Glomerular visceral epithelial cell (primary cell): ENCODE data around the gene ARL4A.
A peak's percentile ranks its signal among the peaks of the same experiment; 100 is the strongest.
"Not testable (repeated sequence)": the region's sequence is repeated elsewhere in the genome, so short reads cannot be mapped to it uniquely, and the experiment has no call there.

Experiments used
- DNase-seq: peaks from one replicate; pipeline ENCODE4 v3.0.0-alpha.2; 2016; ENCODE audit errors: extremely low spot score

Gene ARL4A

GRCh38 chr7:12670000-12670729 lies 17.3 kb upstream of the ARL4A start:
- no peak for DNase-seq

DNA sequence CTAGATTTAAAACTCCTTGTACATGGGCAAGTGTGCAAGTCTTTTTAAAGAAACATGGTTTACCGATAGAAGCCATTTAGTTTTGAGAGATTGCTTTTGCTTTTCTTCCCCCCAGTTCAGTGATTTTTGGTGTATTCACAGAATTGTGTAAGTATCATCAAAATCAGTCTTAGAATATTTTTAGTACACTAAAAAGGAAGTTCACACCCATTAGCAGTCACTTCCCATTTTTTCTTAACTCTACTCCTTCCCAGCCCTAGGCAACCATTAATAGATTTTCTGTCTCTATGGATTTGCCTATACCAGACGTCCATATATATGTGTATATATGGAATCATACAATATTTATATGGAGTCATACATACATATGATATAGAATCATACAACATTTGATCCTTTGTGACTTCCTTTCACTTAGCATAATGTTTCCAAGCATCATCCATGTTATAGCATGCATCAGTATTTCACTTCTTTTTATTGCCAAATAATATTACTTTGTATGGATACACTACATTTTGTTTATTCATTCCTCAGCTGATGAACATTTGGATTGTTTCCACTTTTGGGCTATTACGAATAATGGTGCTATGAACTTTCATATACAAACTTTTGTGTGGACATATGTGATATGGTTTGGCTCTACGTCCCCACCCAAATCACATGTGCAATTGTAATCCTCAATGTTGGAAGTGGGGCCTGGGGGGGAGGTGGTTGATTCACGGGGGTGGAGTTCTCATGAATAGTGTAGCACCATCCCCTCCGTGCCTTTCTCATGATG lies 16.5 kb upstream of the ARL4A start:
- no peak for DNase-seq

GRCh38 chr7:12673436-12673835 lies 14.0 kb upstream of the ARL4A start:
- not testable (repeated sequence) for DNase-seq

DNA sequence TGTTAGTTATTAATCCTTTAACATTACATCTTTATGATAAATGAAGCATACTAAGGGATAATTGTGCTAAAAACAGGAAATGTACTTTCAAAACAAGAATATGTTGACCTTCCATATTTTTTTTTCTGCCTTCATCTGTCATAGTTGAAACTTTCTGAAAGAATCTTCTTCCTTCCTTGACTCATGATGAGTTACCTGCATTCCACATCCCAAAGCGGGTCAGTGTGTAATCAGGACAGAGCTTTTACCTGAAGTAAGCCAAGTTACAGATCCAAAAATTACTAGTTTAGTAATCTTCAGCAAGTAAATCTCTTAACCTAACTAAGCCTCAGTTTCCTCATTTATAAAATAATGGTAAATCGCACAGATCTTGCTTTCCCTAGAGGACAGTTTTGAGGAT lies 13.4 kb upstream of the ARL4A start:
- DNase-seq = no peak

DNA sequence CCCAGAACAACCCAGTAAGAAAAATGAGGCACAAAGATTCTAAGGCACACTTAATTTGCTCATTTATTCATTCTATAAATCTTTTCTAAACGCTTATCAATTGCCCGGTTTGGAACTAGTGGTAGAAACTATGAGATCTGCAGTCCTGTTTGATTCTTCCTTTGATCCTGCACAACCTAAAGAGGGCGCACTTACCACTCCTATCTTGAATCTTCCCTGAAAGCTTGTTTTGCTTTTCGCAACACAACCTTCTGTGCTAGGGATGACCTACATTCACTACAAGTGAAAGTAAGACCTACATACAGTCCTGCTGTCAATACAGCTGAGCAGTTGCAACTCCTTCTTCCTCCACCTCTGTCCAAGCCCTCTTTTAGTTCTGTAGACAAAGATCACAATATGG lies 12.6 kb upstream of the ARL4A start:
- DNase-seq = no peak

GRCh38 chr7:12683678-12684585 lies 3.5 kb upstream of the ARL4A start:
- DNase-seq = no peak

GRCh38 chr7:12684733-12685132 lies 2.7 kb upstream of the ARL4A start:
- DNase-seq = no peak

DNA sequence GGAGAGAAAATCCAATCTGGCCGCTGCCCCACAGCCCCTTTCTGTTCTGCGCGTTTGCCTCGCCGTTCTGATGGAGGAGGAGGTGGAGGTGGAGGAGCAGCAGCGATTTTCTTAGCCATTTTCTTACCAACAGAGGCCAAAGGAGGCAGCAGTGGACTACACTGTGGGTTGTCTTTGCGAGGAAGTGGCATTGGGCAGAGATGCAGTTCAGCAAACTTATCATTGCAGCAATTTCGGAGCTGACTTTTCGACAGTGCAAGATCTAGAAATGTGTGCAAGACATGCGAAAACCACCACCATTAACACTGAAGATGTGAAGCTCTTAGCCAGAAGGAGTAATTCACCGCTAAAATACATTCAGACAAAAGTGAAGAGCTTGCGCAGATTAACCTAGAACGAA lies 1.9 kb upstream of the ARL4A start:
- DNase-seq = peak; percentile 20

GRCh38 chr7:12686234-12686890 lies 1.1 kb upstream of the ARL4A start:
- DNase-seq = peak; percentile 97

- DNase-seq = no peak
Observed at GRCh38 chr7:12687718-12688171, 312 bp downstream of the ARL4A start.

DNA sequence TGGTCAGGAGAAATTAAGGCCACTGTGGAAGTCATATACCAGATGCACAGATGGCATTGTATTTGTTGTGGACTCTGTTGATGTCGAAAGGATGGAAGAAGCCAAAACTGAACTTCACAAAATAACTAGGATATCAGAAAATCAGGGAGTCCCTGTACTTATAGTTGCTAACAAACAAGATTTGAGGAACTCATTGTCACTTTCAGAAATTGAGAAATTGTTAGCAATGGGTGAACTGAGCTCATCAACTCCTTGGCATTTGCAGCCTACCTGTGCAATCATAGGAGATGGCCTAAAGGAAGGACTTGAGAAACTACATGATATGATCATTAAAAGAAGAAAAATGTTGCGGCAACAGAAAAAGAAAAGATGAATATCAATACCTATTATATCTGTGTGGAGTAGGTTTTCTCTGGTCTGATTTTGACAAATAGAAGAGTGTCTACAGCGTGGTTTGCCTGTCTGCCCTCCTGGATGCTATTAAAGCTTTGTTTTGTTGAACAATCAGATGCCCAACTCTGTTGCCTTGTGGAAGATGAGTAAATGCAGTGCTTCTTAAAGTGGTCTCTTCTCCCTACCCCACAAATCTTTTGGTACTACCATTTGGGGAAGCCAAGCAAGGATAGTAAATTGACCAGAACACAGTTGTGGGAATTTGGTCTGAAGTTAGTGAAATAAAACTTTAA lies 1.2 kb downstream of the ARL4A start:
- not testable (repeated sequence) for DNase-seq

DNA sequence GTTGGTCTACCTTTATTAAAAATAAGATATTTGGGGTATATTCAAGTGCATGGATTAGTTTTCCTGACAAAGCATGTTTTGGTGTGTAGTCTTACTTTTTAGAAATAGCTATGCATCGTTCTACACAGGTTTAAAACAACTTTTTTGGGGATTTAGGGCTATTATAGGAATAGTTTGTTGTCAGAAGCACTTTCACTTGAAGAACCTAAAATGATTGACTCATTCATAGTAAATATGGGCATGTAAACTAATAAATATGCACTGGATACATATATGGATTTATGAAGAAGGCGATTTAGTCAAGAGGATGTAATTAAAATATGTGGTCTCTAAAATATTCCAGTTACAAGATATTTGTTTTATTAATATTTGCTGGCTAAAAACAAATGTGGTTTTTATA lies 2.0 kb downstream of the ARL4A start:
- DNase-seq = no peak

DNA sequence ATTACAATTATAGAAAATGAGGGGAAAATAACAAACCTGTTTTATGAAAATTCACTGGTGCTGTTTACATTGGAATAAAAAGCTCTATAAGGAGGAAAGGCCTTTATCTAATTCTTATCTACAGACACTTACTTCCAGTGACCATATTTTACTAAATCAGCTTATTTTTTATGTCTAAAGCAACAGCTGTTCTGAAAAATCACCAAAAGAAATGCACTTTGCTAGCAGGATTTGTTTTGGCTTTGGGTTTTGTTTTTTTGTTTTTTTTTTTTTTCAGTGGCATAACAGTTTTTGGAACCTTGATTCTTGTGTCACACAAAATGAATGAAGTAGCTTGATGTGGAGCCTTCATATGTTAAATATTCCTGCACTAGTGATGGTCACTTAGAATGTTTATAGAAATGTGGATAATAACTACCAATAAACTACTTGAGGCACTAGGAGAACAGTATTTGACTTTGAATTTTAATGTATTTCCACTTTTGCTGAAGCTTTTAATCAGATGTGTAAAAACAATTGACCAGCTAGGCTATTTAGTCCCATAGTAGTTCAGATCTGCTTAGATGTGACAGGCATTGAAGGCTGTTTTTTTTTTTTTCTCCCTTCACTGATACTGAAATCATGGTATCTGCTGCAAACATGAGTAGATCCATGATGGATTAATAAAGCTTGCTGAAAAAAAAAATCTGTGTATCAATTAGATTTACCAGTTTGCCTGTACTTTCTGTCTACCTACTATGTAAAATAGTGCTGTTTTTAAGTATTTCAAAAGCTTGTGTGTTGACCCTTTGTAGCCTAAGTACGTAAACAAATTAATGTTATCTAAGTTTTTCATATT lies 2.8 kb downstream of the ARL4A start:
- no peak for DNase-seq

- not testable (repeated sequence) for DNase-seq
Observed at GRCh38 chr7:12691388-12691787, 4.0 kb downstream of the ARL4A start.

GRCh38 chr7:12692035-12692434 lies 4.6 kb downstream of the ARL4A start:
- no peak for DNase-seq

- DNase-seq = no peak
Observed at GRCh38 chr7:12692479-12693259, 5.2 kb downstream of the ARL4A start.

- no peak for DNase-seq
Observed at GRCh38 chr7:12694817-12695216, 7.4 kb downstream of the ARL4A start.

GRCh38 chr7:12695965-12696364 lies 8.5 kb downstream of the ARL4A start:
- DNase-seq = no peak

GRCh38 chr7:12699299-12699698 lies 11.9 kb downstream of the ARL4A start:
- no peak for DNase-seq
